Astrocyte (in vitro differentiated cells and primary cell): ENCODE data around the gene PCBD2. TPM values are rescaled to one million over a fixed set of nuclear protein-coding genes. Genes with fewer than 3 reads are reported as not detected.
"Not testable (repeated sequence)": the region's sequence is repeated elsewhere in the genome, so short reads cannot be mapped to it uniquely, and the experiment has no call there.

Source experiments
- DNase-seq: peaks from one replicate; pipeline ENCODE4 v3.0.0-alpha.2; 2010; ENCODE audit warnings: low read depth
- FAIRE-seq: peaks from 2 replicates; lab custom pipeline; 2011; peaks lifted over from hg19 to GRCh38; lab: Jason Lieb, UNC
- H2AFZ ChIP-seq: 2 replicates; pipeline ENCODE4 v1.6.0; 2012; ENCODE audit warnings: low read depth, low read length, inconsistent platforms
- H3K27ac ChIP-seq: 2 replicates; pipeline ENCODE4 v1.5.1; 2011; ENCODE audit warnings: low read depth, low read length, inconsistent platforms
- H3K27me3 ChIP-seq: 2 replicates; pipeline ENCODE4 v1.6.0; 2011; ENCODE audit warnings: low read length, inconsistent platforms; ENCODE audit not compliant: insufficient read depth
- H3K36me3 ChIP-seq: 2 replicates; pipeline ENCODE4 v1.5.1; 2011; ENCODE audit warnings: low read length, inconsistent platforms; ENCODE audit not compliant: insufficient read depth
- H3K4me1 ChIP-seq: 2 replicates; pipeline ENCODE4 v1.5.1; 2011; ENCODE audit warnings: low read length, inconsistent platforms; ENCODE audit not compliant: insufficient read depth
- H3K4me2 ChIP-seq: 2 replicates; pipeline ENCODE4 v1.6.0; 2012; ENCODE audit warnings: low read length, inconsistent platforms
- H3K4me3 ChIP-seq: 2 replicates; pipeline ENCODE4 v1.5.1; 2011; ENCODE audit warnings: low read depth, mild to moderate bottlenecking, low read length, inconsistent platforms; ENCODE audit not compliant: insufficient read depth
- H3K79me2 ChIP-seq: 2 replicates; pipeline ENCODE4 v1.6.0; 2012; ENCODE audit warnings: mild to moderate bottlenecking, low read length, inconsistent platforms; ENCODE audit not compliant: insufficient read depth
- H3K9ac ChIP-seq: 2 replicates; pipeline ENCODE4 v1.6.0; 2012; ENCODE audit warnings: mild to moderate bottlenecking, low read length, inconsistent platforms
- H3K9me3 ChIP-seq: 2 replicates; pipeline ENCODE4 v1.5.1; 2012; ENCODE audit warnings: low read depth, mild to moderate bottlenecking, low read length, inconsistent platforms; ENCODE audit not compliant: insufficient read depth
- H4K20me1 ChIP-seq: 2 replicates; pipeline ENCODE4 v1.6.0; 2012; ENCODE audit warnings: low read length, inconsistent platforms; ENCODE audit not compliant: insufficient read depth
- H3K27ac Mint-ChIP-seq: one replicate; pipeline ENCODE4 v1.8.0; 2021; ENCODE audit warnings: mild to moderate bottlenecking, mixed read lengths; ENCODE audit not compliant: unreplicated experiment
- H3K27me3 Mint-ChIP-seq: one replicate; pipeline ENCODE4 v1.8.0; 2021; ENCODE audit warnings: low read depth, mixed read lengths; ENCODE audit not compliant: unreplicated experiment
- H3K36me3 Mint-ChIP-seq: one replicate; pipeline ENCODE4 v1.8.0; 2021; ENCODE audit warnings: low read depth, mixed read lengths; ENCODE audit not compliant: unreplicated experiment
- H3K4me1 Mint-ChIP-seq: one replicate; pipeline ENCODE4 v1.8.0; 2021; ENCODE audit warnings: low read depth, mixed read lengths; ENCODE audit not compliant: unreplicated experiment
- H3K4me3 Mint-ChIP-seq: one replicate; pipeline ENCODE4 v1.8.0; 2021; ENCODE audit warnings: mild to moderate bottlenecking, moderate library complexity, mixed read lengths; ENCODE audit not compliant: unreplicated experiment
- H3K9me3 Mint-ChIP-seq: one replicate; pipeline ENCODE4 v1.8.0; 2021; ENCODE audit warnings: mild to moderate bottlenecking, mixed read lengths; ENCODE audit not compliant: unreplicated experiment
- EZH2 ChIP-seq: IDR thresholded peaks from 2 replicates; pipeline ENCODE4 v1.6.1; 2012; ENCODE audit warnings: mild to moderate bottlenecking, low read length, inconsistent platforms; ENCODE audit not compliant: insufficient read depth
- total RNA-seq: library from RNA; stranded (reverse); gene quantifications from 2 replicates; pipeline ENCODE4 v1.2.1, GENCODE V29; 2021
- TF ChIP-seq, protein P1 (sequence below): IDR thresholded peaks from 2 replicates; pipeline ENCODE4 v1.5.1; 2011; ENCODE audit warnings: low read depth, mild to moderate bottlenecking, inconsistent platforms, low read length, moderate library complexity; ENCODE audit not compliant: insufficient read depth

PCBD2 gene
- total RNA-seq, 1 donor from 2014 or later, result 10.2 TPM

GRCh38 chr5:134989266-134989830 is 84.4 kb downstream of the PCBD2 start:
- no peak overlapping the region for H2AFZ ChIP-seq
- no peaks in the 10 kb centered on the region for H4K20me1 ChIP-seq
- Mint-ChIP-seq H3K36me3 (no peaks in the 10 kb centered on the region), H3K4me3 (no peak overlapping the region), H3K9me3 (peaks cover 4% of the 10 kb centered on the region), H3K4me1 (peaks cover 8% of the 10 kb centered on the region), H3K27me3 (peaks cover 25% of the 10 kb centered on the region), H3K27ac (no peak overlapping the region)
- H3K79me2 ChIP-seq, result no peaks in the 10 kb centered on the region
- DNase-seq (peak; percentile 64), FAIRE-seq (no peak)
- H3K4me3 ChIP-seq, result no peak overlapping the region
- H3K27ac ChIP-seq, result no peak overlapping the region
- TF ChIP-seq, protein P1, sequence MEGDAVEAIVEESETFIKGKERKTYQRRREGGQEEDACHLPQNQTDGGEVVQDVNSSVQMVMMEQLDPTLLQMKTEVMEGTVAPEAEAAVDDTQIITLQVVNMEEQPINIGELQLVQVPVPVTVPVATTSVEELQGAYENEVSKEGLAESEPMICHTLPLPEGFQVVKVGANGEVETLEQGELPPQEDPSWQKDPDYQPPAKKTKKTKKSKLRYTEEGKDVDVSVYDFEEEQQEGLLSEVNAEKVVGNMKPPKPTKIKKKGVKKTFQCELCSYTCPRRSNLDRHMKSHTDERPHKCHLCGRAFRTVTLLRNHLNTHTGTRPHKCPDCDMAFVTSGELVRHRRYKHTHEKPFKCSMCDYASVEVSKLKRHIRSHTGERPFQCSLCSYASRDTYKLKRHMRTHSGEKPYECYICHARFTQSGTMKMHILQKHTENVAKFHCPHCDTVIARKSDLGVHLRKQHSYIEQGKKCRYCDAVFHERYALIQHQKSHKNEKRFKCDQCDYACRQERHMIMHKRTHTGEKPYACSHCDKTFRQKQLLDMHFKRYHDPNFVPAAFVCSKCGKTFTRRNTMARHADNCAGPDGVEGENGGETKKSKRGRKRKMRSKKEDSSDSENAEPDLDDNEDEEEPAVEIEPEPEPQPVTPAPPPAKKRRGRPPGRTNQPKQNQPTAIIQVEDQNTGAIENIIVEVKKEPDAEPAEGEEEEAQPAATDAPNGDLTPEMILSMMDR, result no peak
- TF ChIP-seq EZH2, result no peak
- no peaks in the 10 kb centered on the region for H3K36me3 ChIP-seq
- H3K4me2 ChIP-seq, result no peak overlapping the region
- H3K9me3 ChIP-seq, result no peaks in the 10 kb centered on the region
- H3K9ac ChIP-seq, result no peak overlapping the region
- peaks cover 10% of the 10 kb centered on the region for H3K27me3 ChIP-seq
- H3K4me1 ChIP-seq, result no peaks in the 10 kb centered on the region

- H3K9ac ChIP-seq, H3K4me1 Mint-ChIP-seq, H3K9me3 Mint-ChIP-seq, H3K9me3 ChIP-seq, H3K4me1 ChIP-seq, H3K36me3 Mint-ChIP-seq, H3K4me3 ChIP-seq, H3K27ac Mint-ChIP-seq, H3K4me3 Mint-ChIP-seq, H3K79me2 ChIP-seq, H4K20me1 ChIP-seq, H3K4me2 ChIP-seq, H2AFZ ChIP-seq, FAIRE-seq, DNase-seq, H3K36me3 ChIP-seq, H3K27ac ChIP-seq: not testable (repeated sequence)
- H3K27me3 Mint-ChIP-seq, result peaks cover 32% of the 10 kb centered on the region
- H3K27me3 ChIP-seq, result peaks cover 12% of the 10 kb centered on the region
Observed at GRCh38 chr5:134990183-134990582, 85.3 kb downstream of the PCBD2 start.

DNA sequence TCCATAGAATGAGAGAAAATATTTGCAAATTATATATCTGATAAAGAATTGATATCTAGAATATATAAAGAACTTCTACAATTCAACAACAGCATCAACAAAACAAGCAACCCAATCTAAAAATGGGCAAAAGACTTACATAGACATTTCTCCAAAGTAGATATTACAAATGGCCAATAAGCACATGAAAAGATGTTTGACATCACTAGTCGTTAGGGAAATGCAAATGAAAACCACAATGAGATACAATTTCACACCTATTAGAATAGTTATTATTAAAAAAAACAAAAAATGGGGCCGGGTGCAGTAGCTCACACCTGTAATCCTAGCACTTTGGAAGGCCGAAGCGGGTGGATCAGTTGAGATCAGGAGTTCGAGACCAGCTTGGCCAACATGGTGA is 87.2 kb downstream of the PCBD2 start:
- no peaks in the 10 kb centered on the region for H3K79me2 ChIP-seq
- no peak overlapping the region for H3K4me3 ChIP-seq
- Mint-ChIP-seq H3K9me3 (peaks cover 4% of the 10 kb centered on the region), H3K36me3 (no peaks in the 10 kb centered on the region), H3K27me3 (peaks cover 40% of the 10 kb centered on the region), H3K4me3 (no peak overlapping the region), H3K4me1 (peaks cover 8% of the 10 kb centered on the region), H3K27ac (no peak overlapping the region)
- H3K27ac ChIP-seq, result no peak overlapping the region
- H3K9ac ChIP-seq, result no peak overlapping the region
- no peak for DNase-seq
- no peak for FAIRE-seq
- H3K9me3 ChIP-seq, result no peaks in the 10 kb centered on the region
- H3K27me3 ChIP-seq, result peaks cover 11% of the 10 kb centered on the region
- H2AFZ ChIP-seq, result no peak overlapping the region
- H3K4me2 ChIP-seq, result no peak overlapping the region
- TF ChIP-seq, protein P1, result no peak
- H3K4me1 ChIP-seq, result no peaks in the 10 kb centered on the region
- no peaks in the 10 kb centered on the region for H4K20me1 ChIP-seq
- no peaks in the 10 kb centered on the region for H3K36me3 ChIP-seq
